Body of pancreas (tissue), 4 donors: ENCODE measurements around the gene GPR143. TPM values are rescaled to one million over a fixed set of nuclear protein-coding genes. Genes with fewer than 3 reads are reported as not detected.

Source experiments
- ATAC-seq: fragments of 150-250 bp; one replicate; pipeline ENCODE4 v1.9.1; 2016
- DNase-seq, 4 donors: peaks; one replicate each; pipeline ENCODE4 v3.0.0-alpha.2; 2019
- H3K27ac ChIP-seq, 4 donors: fragments of 200-600 bp; sonication (generic); 1 replicate in 3 of 4; 2 replicates in 1 of 4; pipeline versions ENCODE4 v1.5.1 to v1.6.1; 2016 to 2019; ENCODE audit warnings: mild to moderate bottlenecking in 1 of 4, mixed read lengths in 1 of 4, moderate library complexity in 1 of 4
- H3K27me3 ChIP-seq, 2 donors: fragments of 200-600 bp; sonication (generic); one replicate each; pipeline ENCODE4 v1.6.0; 2016; ENCODE audit warnings: mild to moderate bottlenecking in 1 of 2
- H3K36me3 ChIP-seq, 2 donors: fragments of 200-600 bp; sonication (generic); replicated peaks in 1 of 2; 2 replicates each; pipeline ENCODE4 v1.5.1; 2016; ENCODE audit warnings: low read depth in 2 of 2; ENCODE audit not compliant: insufficient read depth in 1 of 2
- H3K4me1 ChIP-seq: fragments of 200-600 bp; sonication (generic); one replicate; pipeline ENCODE4 v1.6.0; 2016
- H3K4me3 ChIP-seq, 2 donors: fragments of 200-600 bp; sonication (generic); 1 replicate in 1 of 2; 2 replicates in 1 of 2; pipeline ENCODE4 v1.5.1; 2016 to 2019
- H3K9me3 ChIP-seq, 3 donors: fragments of 200-600 bp; sonication (generic); 1 replicate in 2 of 3; 2 replicates in 1 of 3; pipeline ENCODE4 v1.5.1; 2016
- POLR2A ChIP-seq, 3 donors: fragments of 450-650 bp; IDR thresholded peaks; one replicate each; pipeline ENCODE4 v1.6.1; 2016; ENCODE audit warnings: antibody characterized with exemption in 3 of 3, mild to moderate bottlenecking in 2 of 3
- WGBS, 2 donors: methylation state at CpG; one replicate each; pipeline ENCODE4 v1.1.5; 2017; 5-methylcytosine and 5-hydroxymethylcytosine counted together
- intact Hi-C: fragments of 100-400 bp; cut with DNase I; formaldehyde crosslinking; loops from one replicate; pipeline ENCODE4 v1.15.1; 2023
- total RNA-seq, 2 donors: library from RNA; depleted of rRNA; stranded (reverse); fragments of >200 nt; gene quantifications; one replicate each; pipeline ENCODE4 v1.1.0, GENCODE V29; 2016
- TF ChIP-seq, protein P1 (sequence below), 7 experiments: fragments of 450-650 bp in 4 of 7; fragments of 200-600 bp in 3 of 7; sonication (generic) in 3 of 7; IDR thresholded peaks; one replicate each; pipeline ENCODE4 v1.5.1; 2016 to 2019; ENCODE audit warnings: antibody characterized with exemption in 7 of 7

Gene GPR143
- total RNA-seq, 2 donors from 2014 or later: 0.99 to 2.3 TPM

GRCh38 chrX:9737363-9737762 lies 28.3 kb downstream of the GPR143 start:
- Histone ChIP-seq H3K9me3 (no peaks in the 10 kb centered on the region), H3K4me1 (no peaks in the 10 kb centered on the region), H3K4me3 (no peak overlapping the region), H3K27ac (no peak overlapping the region), H3K27me3 (no peaks in the 10 kb centered on the region), H3K36me3 (no peaks in the 10 kb centered on the region)
- DNase-seq (no peak), ATAC-seq (no peak)
- intact Hi-C loops: no loop called here
- 81 to 83% methylated on average over 6 to 7 of the region's 7 CpGs for WGBS, 2 donors
- TF ChIP-seq, protein P1, sequence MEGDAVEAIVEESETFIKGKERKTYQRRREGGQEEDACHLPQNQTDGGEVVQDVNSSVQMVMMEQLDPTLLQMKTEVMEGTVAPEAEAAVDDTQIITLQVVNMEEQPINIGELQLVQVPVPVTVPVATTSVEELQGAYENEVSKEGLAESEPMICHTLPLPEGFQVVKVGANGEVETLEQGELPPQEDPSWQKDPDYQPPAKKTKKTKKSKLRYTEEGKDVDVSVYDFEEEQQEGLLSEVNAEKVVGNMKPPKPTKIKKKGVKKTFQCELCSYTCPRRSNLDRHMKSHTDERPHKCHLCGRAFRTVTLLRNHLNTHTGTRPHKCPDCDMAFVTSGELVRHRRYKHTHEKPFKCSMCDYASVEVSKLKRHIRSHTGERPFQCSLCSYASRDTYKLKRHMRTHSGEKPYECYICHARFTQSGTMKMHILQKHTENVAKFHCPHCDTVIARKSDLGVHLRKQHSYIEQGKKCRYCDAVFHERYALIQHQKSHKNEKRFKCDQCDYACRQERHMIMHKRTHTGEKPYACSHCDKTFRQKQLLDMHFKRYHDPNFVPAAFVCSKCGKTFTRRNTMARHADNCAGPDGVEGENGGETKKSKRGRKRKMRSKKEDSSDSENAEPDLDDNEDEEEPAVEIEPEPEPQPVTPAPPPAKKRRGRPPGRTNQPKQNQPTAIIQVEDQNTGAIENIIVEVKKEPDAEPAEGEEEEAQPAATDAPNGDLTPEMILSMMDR (IDR thresholded peaks at IDR 0.05): no peak
- TF ChIP-seq POLR2A (IDR thresholded peaks at IDR 0.05): no peak

DNA sequence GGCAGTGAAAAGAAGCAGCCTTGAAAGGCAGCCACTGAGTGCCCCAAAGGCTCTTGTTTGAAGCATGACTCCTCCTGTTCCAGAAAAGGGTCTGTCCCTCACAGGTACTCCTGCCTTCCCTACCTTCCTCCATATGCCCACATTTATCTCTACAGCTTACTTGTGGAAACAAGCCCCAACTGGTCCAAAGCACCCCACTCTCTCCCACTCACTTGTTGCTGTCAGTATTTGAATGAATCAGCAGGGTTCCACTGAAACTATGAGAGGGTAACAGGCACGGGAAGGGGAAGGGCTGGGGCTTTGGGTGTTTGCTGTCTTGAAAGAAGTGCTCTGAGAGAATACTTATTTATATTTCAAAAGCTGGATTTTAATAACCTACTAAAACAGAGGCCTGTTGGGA lies 34.9 kb downstream of the GPR143 start:
- intact Hi-C loops: no loop called here
- 67 to 70% methylated on average over 1 of the region's 1 CpG for WGBS, 2 donors
- Histone ChIP-seq H3K9me3 (no peaks in the 10 kb centered on the region), H3K4me1 (no peaks in the 10 kb centered on the region), H3K36me3 (no peaks in the 10 kb centered on the region), H3K27ac (no peak overlapping the region), H3K4me3 (no peak overlapping the region), H3K27me3 (no peaks in the 10 kb centered on the region)
- no peak for TF ChIP-seq POLR2A (IDR thresholded peaks at IDR 0.05)
- TF ChIP-seq, protein P1 (IDR thresholded peaks at IDR 0.05): no peak
- ATAC-seq (no peak), DNase-seq (no peak)

DNA sequence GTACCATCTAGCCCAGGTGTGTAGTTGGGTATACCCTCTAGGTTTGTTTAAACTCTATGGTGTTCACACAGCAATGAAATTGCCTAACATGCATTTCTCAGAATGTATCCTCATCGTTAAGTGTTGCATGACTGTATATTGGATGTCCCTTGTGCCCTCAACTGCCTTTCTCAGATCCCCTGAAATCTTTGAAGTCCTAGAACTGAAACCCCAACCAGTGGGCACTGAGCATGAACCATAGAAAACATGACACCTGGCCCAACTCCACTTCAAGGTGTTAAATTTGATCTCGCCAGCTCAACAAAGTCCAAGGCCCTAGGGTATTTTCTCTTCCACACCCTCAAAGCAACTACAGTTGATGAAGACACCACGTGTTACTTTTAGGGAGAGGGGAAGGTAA lies 35.6 kb downstream of the GPR143 start:
- 76 to 93% methylated on average over 3 of the region's 3 CpGs for WGBS, 2 donors
- Histone ChIP-seq H3K4me1 (no peaks in the 10 kb centered on the region), H3K27me3 (no peaks in the 10 kb centered on the region), H3K27ac (no peak overlapping the region), H3K9me3 (no peaks in the 10 kb centered on the region), H3K36me3 (no peaks in the 10 kb centered on the region), H3K4me3 (no peak overlapping the region)
- no peak for TF ChIP-seq POLR2A (IDR thresholded peaks at IDR 0.05)
- TF ChIP-seq, protein P1 (IDR thresholded peaks at IDR 0.05): no peak
- no peak for DNase-seq
- no peak for ATAC-seq
- intact Hi-C loops: no loop called here

DNA sequence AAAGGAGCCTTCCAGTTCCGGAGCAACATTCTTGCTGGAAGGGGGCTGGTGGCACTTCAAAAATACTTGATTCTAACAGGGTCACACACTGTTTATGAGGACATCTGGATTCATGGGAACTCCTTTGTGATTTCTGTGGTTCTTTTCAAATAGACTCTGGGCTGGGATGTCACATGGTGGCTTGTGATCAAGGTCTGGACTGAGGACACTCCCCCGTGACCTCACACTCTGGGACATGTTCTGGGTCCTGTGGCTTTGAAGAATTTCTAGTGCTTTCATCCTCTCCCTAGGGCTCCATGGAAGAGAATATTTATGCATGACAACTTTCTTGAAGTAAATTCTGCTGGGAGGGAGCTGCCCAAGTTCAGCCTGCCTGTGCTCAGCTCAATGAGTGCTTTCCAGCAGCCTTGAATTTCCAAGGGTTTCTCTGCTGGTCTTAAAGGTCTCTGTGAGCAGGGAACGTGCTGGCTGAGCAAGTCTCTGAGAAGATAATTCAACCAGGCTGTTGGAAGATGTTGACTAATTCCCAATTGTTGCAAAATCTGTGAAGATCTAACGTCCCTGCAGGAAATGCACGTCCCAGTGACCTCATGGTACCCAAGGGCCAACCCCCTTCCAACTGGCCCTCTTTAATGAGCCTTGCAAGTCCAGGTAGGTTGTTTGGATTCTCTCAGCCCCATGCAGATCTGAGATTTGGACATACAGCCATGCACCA lies 36.3 kb downstream of the GPR143 start:
- Histone ChIP-seq H3K4me1 (no peaks in the 10 kb centered on the region), H3K27ac (no peak overlapping the region), H3K27me3 (no peaks in the 10 kb centered on the region), H3K4me3 (no peak overlapping the region), H3K9me3 (no peaks in the 10 kb centered on the region), H3K36me3 (no peaks in the 10 kb centered on the region)
- DNase-seq (no peak), ATAC-seq (no peak)
- no peak for TF ChIP-seq POLR2A (IDR thresholded peaks at IDR 0.05)
- TF ChIP-seq, protein P1 (IDR thresholded peaks at IDR 0.05): no peak
- intact Hi-C loops: no loop called here
- WGBS, 2 donors: 75 to 89% methylated on average over 1 to 5 of the region's 5 CpGs

DNA sequence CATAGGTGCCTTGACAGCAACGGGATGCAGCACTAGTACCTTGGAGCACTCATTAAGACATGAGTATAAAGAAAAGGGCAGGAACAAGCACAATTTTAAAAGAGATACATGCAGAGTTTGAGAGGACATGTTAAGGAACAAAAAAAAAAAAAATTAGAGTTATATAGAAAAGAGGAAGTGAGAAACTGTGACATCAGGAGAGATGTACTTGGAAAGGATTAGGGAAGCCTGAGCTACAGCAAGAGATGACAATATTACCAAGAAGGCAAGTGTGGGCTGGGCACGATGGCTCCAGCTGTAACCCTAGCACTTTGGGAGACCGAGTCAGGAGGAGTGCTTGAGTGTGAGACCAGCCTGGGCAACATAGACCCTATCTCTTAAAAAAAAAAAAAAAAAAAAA lies 37.4 kb downstream of the GPR143 start:
- Histone ChIP-seq H3K36me3 (no peaks in the 10 kb centered on the region), H3K4me3 (no peak overlapping the region), H3K9me3 (no peaks in the 10 kb centered on the region), H3K4me1 (no peaks in the 10 kb centered on the region), H3K27ac (no peak overlapping the region), H3K27me3 (no peaks in the 10 kb centered on the region)
- ATAC-seq (no peak), DNase-seq (no peak)
- TF ChIP-seq POLR2A (IDR thresholded peaks at IDR 0.05): no peak
- TF ChIP-seq, protein P1 (IDR thresholded peaks at IDR 0.05): no peak
- 71 to 90% methylated on average over 1 to 2 of the region's 3 CpGs for WGBS, 2 donors
- intact Hi-C loops: no loop called here
